ENCODE results near the gene RLN3. TPM values are rescaled to one million over a fixed set of nuclear protein-coding genes. Genes with fewer than 3 reads are reported as not detected.

Gene RLN3
- total RNA-seq, 4 donors from 2014 or later = not detected

DNA sequence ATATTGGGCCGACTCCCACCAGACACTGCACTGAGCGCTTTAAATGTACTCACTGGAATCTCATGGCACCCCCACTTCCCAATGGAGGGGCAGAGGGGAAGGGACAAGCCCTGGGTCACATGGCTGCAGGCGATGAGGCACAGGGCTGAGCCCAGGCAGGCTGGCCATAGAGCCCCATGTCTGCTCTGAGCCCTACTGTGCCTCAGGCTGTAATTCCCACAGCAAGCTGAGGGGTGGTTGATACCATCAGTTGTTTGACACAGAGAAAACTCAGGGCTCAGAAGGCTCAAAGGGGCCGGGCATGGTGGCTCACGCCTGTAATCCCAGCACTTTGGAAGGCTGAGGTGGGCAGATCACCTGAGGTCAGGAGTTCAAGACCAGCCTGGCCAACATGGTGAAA is 46.9 kb upstream of the RLN3 start:
- no peak for TF ChIP-seq POLR2AphosphoS5 (IDR thresholded peaks at IDR 0.05)
- no peak for TF ChIP-seq EP300 (IDR thresholded peaks at IDR 0.05)
- Histone ChIP-seq H3K9me3 (no peaks in the 10 kb centered on the region), H3K4me3 (no peak overlapping the region), H3K27me3 (no peaks in the 10 kb centered on the region), H3K4me1 (peaks cover 25 to 31% (median 29%) of the 10 kb centered on the region in 4 donors), H3K36me3 (peaks cover 0 to 14% (median 10%) of the 10 kb centered on the region in 4 donors), H3K27ac (replicated peaks in 1 of 4) (no peak overlapping the region)
- DNase-seq (ENCODE audit: extremely low spot score) = no peak
- intact Hi-C loops (cut with DNase I) = no loop called here
- 98% methylated on average over 3 of the region's 5 CpGs for WGBS

- WGBS = 76% methylated on average over 8 of the region's 9 CpGs
- intact Hi-C loops (cut with DNase I) = no loop called here
These were observed 46.5 kb upstream of the RLN3 start for GRCh38 chr19:13981467-13981866.

GRCh38 chr19:13981988-13982501 is 45.9 kb upstream of the RLN3 start:
- H3K4me1 ChIP-seq = peaks cover 33 to 41% (median 39%) of the 10 kb centered on the region in 4 donors
- intact Hi-C loops (cut with DNase I) = no loop called here
- peaks cover 0 to 12% (median 8%) of the 10 kb centered on the region in 4 donors for H3K36me3 ChIP-seq
- DNase-seq (ENCODE audit: extremely low spot score) = no peak
- H3K27me3 ChIP-seq = no peaks in the 10 kb centered on the region
- WGBS = 94% methylated on average over 9 of the region's 17 CpGs
- no peaks in the 10 kb centered on the region for H3K9me3 ChIP-seq
- no peak overlapping the region for H3K27ac ChIP-seq (replicated peaks in 1 of 4)
- TF ChIP-seq EP300 (IDR thresholded peaks at IDR 0.05) = no peak
- no peak overlapping the region for H3K4me3 ChIP-seq

More at GRCh38 chr19:13981467-13981866, 46.5 kb upstream of the RLN3 start:
- DNase-seq (ENCODE audit: extremely low spot score) = no peak
- peaks cover 0 to 12% (median 9%) of the 10 kb centered on the region in 4 donors for H3K36me3 ChIP-seq
- H3K9me3 ChIP-seq = no peaks in the 10 kb centered on the region
- TF ChIP-seq EP300 (IDR thresholded peaks at IDR 0.05) (no peak), CTCF (IDR thresholded peaks at IDR 0.05) (no peak), POLR2AphosphoS5 (IDR thresholded peaks at IDR 0.05) (no peak), POLR2A (IDR thresholded peaks at IDR 0.05; ENCODE audit: low read depth) (no peak)
- H3K4me1 ChIP-seq = peaks cover 29 to 35% (median 34%) of the 10 kb centered on the region in 4 donors
- no peak overlapping the region for H3K4me3 ChIP-seq
- no peak overlapping the region for H3K27ac ChIP-seq (replicated peaks in 1 of 4)
- no peaks in the 10 kb centered on the region for H3K27me3 ChIP-seq

DNA sequence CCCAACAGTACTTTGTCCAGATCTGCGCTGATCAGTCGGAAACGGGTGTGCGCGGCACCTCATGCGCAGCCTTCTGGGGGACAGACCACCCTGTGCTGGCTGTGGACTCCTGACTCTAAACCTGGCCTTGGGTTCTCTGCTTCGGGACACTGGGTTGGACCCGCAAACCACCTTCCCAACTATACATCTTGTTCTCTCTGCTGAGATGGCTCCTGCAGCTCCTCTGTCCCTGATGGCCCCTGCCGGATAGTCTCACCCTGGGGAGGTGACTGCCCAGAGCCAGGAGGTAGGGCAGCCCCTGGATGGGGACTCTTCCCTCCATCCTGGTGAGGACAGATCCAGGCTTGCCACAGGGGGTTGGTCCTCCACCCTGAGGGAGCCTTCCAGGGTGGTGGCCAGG is 45.2 kb upstream of the RLN3 start:
- H3K4me1 ChIP-seq = peaks cover 39 to 48% (median 45%) of the 10 kb centered on the region in 4 donors
- intact Hi-C loops (cut with DNase I) = no loop called here
- WGBS = 98% methylated on average over 8 of the region's 9 CpGs
- no peak overlapping the region for H3K4me3 ChIP-seq
- no peak for DNase-seq (ENCODE audit: extremely low spot score)
- no peaks in the 10 kb centered on the region for H3K27me3 ChIP-seq
- TF ChIP-seq CTCF (IDR thresholded peaks at IDR 0.05) (no peak), EP300 (IDR thresholded peaks at IDR 0.05) (no peak), POLR2AphosphoS5 (IDR thresholded peaks at IDR 0.05) (no peak), POLR2A (IDR thresholded peaks at IDR 0.05; ENCODE audit: low read depth) (no peak)
- peaks cover 0 to 12% (median 8%) of the 10 kb centered on the region in 4 donors for H3K36me3 ChIP-seq
- H3K27ac ChIP-seq (replicated peaks in 1 of 4) = no peak overlapping the region
- H3K9me3 ChIP-seq = no peaks in the 10 kb centered on the region

DNA sequence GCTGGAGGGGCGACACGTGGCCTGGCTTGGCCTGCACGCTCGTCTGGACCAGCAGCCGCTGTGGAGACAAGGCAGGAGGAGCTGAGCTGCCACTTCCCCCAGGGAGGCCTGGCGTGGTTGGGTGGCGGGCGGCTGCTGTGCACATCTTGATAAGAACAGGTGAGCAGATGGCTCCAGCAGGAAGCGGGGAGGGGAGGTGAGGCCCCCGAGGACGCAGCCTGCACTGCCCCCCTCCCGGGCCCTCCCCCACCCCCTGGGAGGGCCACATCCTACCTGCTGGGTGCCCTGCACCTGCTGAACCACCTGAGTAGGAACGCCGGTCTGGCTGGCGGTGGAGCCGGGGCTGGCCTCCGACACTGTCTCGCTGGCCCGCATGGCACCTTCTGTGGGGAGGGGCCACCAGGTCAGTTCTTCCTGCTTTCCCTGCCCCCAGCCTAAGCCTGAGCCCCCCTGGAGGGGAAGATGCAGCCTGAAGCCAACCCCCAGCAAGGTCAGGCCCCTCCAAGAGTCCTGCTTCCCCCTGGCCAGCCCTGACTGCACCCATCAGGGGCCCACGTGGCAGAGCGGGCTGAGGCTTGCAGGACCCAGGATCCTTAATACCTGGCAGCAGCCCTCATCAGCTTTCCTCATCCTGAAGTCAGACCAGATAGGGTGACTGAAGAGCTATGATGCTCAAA is 44.6 kb upstream of the RLN3 start:
- H3K27ac ChIP-seq (replicated peaks in 1 of 4) = no peak overlapping the region
- no peaks in the 10 kb centered on the region for H3K9me3 ChIP-seq
- H3K27me3 ChIP-seq = no peaks in the 10 kb centered on the region
- peaks cover 0 to 12% (median 8%) of the 10 kb centered on the region in 4 donors for H3K36me3 ChIP-seq
- no peak for TF ChIP-seq EP300 (IDR thresholded peaks at IDR 0.05)
- no peak for TF ChIP-seq POLR2AphosphoS5 (IDR thresholded peaks at IDR 0.05)
- TF ChIP-seq CTCF (IDR thresholded peaks at IDR 0.05) = no peak
- TF ChIP-seq POLR2A (IDR thresholded peaks at IDR 0.05; ENCODE audit: low read depth) = no peak
- 85% methylated on average over 13 of the region's 21 CpGs for WGBS
- no peak for DNase-seq (ENCODE audit: extremely low spot score)
- no peak overlapping the region for H3K4me3 ChIP-seq
- peaks cover 34 to 47% (median 41%) of the 10 kb centered on the region in 4 donors for H3K4me1 ChIP-seq
- intact Hi-C loops (cut with DNase I) = no loop called here

Measured in esophagus muscularis mucosa (tissue), 4 donors.